ENCODE measurements around the gene KIRREL3.

The KIRREL3 gene

GRCh38 chr11:126821827-126822226 lies 178.7 kb downstream of the KIRREL3 start:
- no peak for DNase-seq

GRCh38 chr11:126819194-126819593 lies 181.4 kb downstream of the KIRREL3 start:
- no peak for DNase-seq

GRCh38 chr11:126817523-126818450 lies 182.8 kb downstream of the KIRREL3 start:
- DNase-seq = no peak

GRCh38 chr11:126817096-126817495 lies 183.5 kb downstream of the KIRREL3 start:
- no peak for DNase-seq

GRCh38 chr11:126816645-126817044 lies 183.9 kb downstream of the KIRREL3 start:
- no peak for DNase-seq

- DNase-seq = no peak
Measured at GRCh38 chr11:126815111-126815510, 185.5 kb downstream of the KIRREL3 start.

- DNase-seq = no peak
Measured at GRCh38 chr11:126810776-126811175, 189.8 kb downstream of the KIRREL3 start.

GRCh38 chr11:126809514-126810289 lies 190.9 kb downstream of the KIRREL3 start:
- no peak for DNase-seq

- DNase-seq = no peak
Measured at GRCh38 chr11:126808836-126809235, 191.7 kb downstream of the KIRREL3 start.

GRCh38 chr11:126808296-126808695 lies 192.3 kb downstream of the KIRREL3 start:
- no peak for DNase-seq

- DNase-seq = no peak
Measured at GRCh38 chr11:126805870-126806269, 194.7 kb downstream of the KIRREL3 start.

GRCh38 chr11:126804363-126804762 lies 196.2 kb downstream of the KIRREL3 start:
- DNase-seq = no peak

- DNase-seq = no peak
Measured at GRCh38 chr11:126800009-126800408, 200.6 kb downstream of the KIRREL3 start.

GRCh38 chr11:126797457-126798169 lies 203.0 kb downstream of the KIRREL3 start:
- no peak for DNase-seq

- DNase-seq = no peak
Measured at GRCh38 chr11:126793596-126793995, 207.0 kb downstream of the KIRREL3 start.

- no peak for DNase-seq
Measured at GRCh38 chr11:126791991-126792390, 208.6 kb downstream of the KIRREL3 start.

GRCh38 chr11:126791446-126791845 lies 209.1 kb downstream of the KIRREL3 start:
- no peak for DNase-seq

GRCh38 chr11:126790550-126791081 lies 210.0 kb downstream of the KIRREL3 start:
- DNase-seq = no peak

GRCh38 chr11:126782810-126783209 lies 217.8 kb downstream of the KIRREL3 start:
- no peak for DNase-seq

- no peak for DNase-seq
Measured at GRCh38 chr11:126781942-126782341, 218.6 kb downstream of the KIRREL3 start.

GRCh38 chr11:126776119-126776518 lies 224.5 kb downstream of the KIRREL3 start:
- no peak for DNase-seq

GRCh38 chr11:126772267-126772666 lies 228.3 kb downstream of the KIRREL3 start:
- no peak for DNase-seq

- DNase-seq = no peak
Measured at GRCh38 chr11:126768702-126769101, 231.9 kb downstream of the KIRREL3 start.

All from activated T-cell treated with anti-CD3 and anti-CD28 coated beads for 4 hours (primary cell).